ENCODE measurements around the gene BTAF1. TPM values are rescaled to one million over a fixed set of nuclear protein-coding genes. Genes with fewer than 3 reads are reported as not detected.

Gene BTAF1
- total RNA-seq, 1 donor from 2014 or later = 42.2 TPM

- Mint-ChIP-seq H3K36me3 (ENCODE audit: unreplicated experiment) (no peaks in the 10 kb centered on the region), H3K9me3 (ENCODE audit: unreplicated experiment) (peaks cover 6% of the 10 kb centered on the region), H3K27ac (ENCODE audit: unreplicated experiment) (peak overlapping the region; percentile 90), H3K27me3 (ENCODE audit: unreplicated experiment) (no peaks in the 10 kb centered on the region), H3K4me1 (ENCODE audit: low read depth, unreplicated experiment) (peaks cover 37% of the 10 kb centered on the region), H3K4me3 (ENCODE audit: unreplicated experiment) (peak overlapping the region; percentile 76)
- peak; percentile 41 for DNase-seq
- no peak for TF ChIP-seq CTCF (IDR thresholded peaks at IDR 0.05; ENCODE audit: partially characterized antibody, unreplicated experiment)
Observed at GRCh38 chr10:91883549-91884444, 39.8 kb upstream of the BTAF1 start.

GRCh38 chr10:91884536-91884935, 39.0 kb upstream of the BTAF1 start:
- no peak for DNase-seq
- Mint-ChIP-seq H3K4me1 (ENCODE audit: low read depth, unreplicated experiment) (peaks cover 32% of the 10 kb centered on the region), H3K36me3 (ENCODE audit: unreplicated experiment) (no peaks in the 10 kb centered on the region), H3K4me3 (ENCODE audit: unreplicated experiment) (peak overlapping the region; percentile 76), H3K9me3 (ENCODE audit: unreplicated experiment) (peaks cover 6% of the 10 kb centered on the region), H3K27ac (ENCODE audit: unreplicated experiment) (peak overlapping the region; percentile 90), H3K27me3 (ENCODE audit: unreplicated experiment) (no peaks in the 10 kb centered on the region)
- no peak for TF ChIP-seq CTCF (IDR thresholded peaks at IDR 0.05; ENCODE audit: partially characterized antibody, unreplicated experiment)

- no peak overlapping the region for H3K27ac Mint-ChIP-seq (ENCODE audit: unreplicated experiment)
Observed at GRCh38 chr10:91885362-91886079, 38.0 kb upstream of the BTAF1 start.

GRCh38 chr10:91886954-91887271, 36.7 kb upstream of the BTAF1 start:
- H3K27me3 Mint-ChIP-seq (ENCODE audit: unreplicated experiment) = no peaks in the 10 kb centered on the region
- peaks cover 7% of the 10 kb centered on the region for H3K9me3 Mint-ChIP-seq (ENCODE audit: unreplicated experiment)
- no peaks in the 10 kb centered on the region for H3K36me3 Mint-ChIP-seq (ENCODE audit: unreplicated experiment)
- TF ChIP-seq CTCF (IDR thresholded peaks at IDR 0.05; ENCODE audit: partially characterized antibody, unreplicated experiment) = no peak
- peaks cover 18% of the 10 kb centered on the region for H3K4me1 Mint-ChIP-seq (ENCODE audit: low read depth, unreplicated experiment)
- H3K4me3 Mint-ChIP-seq (ENCODE audit: unreplicated experiment) = peak overlapping the region; percentile 85
- DNase-seq = no peak
- H3K27ac Mint-ChIP-seq (ENCODE audit: unreplicated experiment) = peak overlapping the region; percentile 55

More at GRCh38 chr10:91885362-91886079, 38.0 kb upstream of the BTAF1 start:
- no peak for DNase-seq
- H3K27me3 Mint-ChIP-seq (ENCODE audit: unreplicated experiment) = no peaks in the 10 kb centered on the region
- no peak overlapping the region for H3K4me3 Mint-ChIP-seq (ENCODE audit: unreplicated experiment)
- no peaks in the 10 kb centered on the region for H3K36me3 Mint-ChIP-seq (ENCODE audit: unreplicated experiment)
- TF ChIP-seq CTCF (IDR thresholded peaks at IDR 0.05; ENCODE audit: partially characterized antibody, unreplicated experiment) = no peak
- H3K4me1 Mint-ChIP-seq (ENCODE audit: low read depth, unreplicated experiment) = peaks cover 23% of the 10 kb centered on the region
- H3K9me3 Mint-ChIP-seq (ENCODE audit: unreplicated experiment) = peaks cover 6% of the 10 kb centered on the region
